HepG2 (cell line): Measurements from ENCODE around the gene ZNF276. TPM values are rescaled to one million over a fixed set of nuclear protein-coding genes. Genes with fewer than 3 reads are reported as not detected.
A peak's percentile ranks its signal among the peaks of the same experiment; 100 is the strongest.

Experiments used
- ARNT ChIP-seq: fragments of 450-650 bp; IDR thresholded peaks from 2 replicates; pipeline ENCODE4 v1.6.1; 2017
- ATRX ChIP-seq: sonication (generic); formaldehyde crosslinking; IDR thresholded peaks from 2 replicates; pipeline ENCODE4 v1.4.0; 2020; ENCODE audit warnings: missing genetic modification reagents, borderline replicate concordance
- BRD4 ChIP-seq: sonication (generic); formaldehyde crosslinking; IDR thresholded peaks from 2 replicates; pipeline ENCODE4 v1.4.0; 2020; ENCODE audit warnings: missing genetic modification reagents
- FOXM1 ChIP-seq: sonication (generic); formaldehyde crosslinking; IDR thresholded peaks from 2 replicates; pipeline ENCODE4 v1.5.0; 2020; ENCODE audit warnings: missing genetic modification reagents
- MAFK ChIP-seq, 2 experiments: IDR thresholded peaks in 1 of 2; conservative IDR thresholded peaks in 1 of 2; 2 replicates each; pipeline ENCODE4 v1.6.1; 2011; ENCODE audit warnings: improper control_type of control experiment in 2 of 2, low read length in 2 of 2
- MED8 ChIP-seq: sonication (generic); formaldehyde crosslinking; IDR thresholded peaks from 2 replicates; pipeline ENCODE4 v1.8.1; 2023; ENCODE audit warnings: mild to moderate bottlenecking, missing genetic modification reagents; ENCODE audit not compliant: insufficient replicate concordance
- NR2F1 ChIP-seq, 2 experiments: fragments of 450-650 bp in 1 of 2; formaldehyde crosslinking in 1 of 2; IDR thresholded peaks; 2 replicates each; pipeline versions ENCODE4 v1.5.0 to v1.6.1; 2016 to 2020; ENCODE audit warnings: mild to moderate bottlenecking in 1 of 2, missing compliant biosample characterization in 1 of 2, missing genetic modification reagents in 1 of 2, moderate library complexity in 1 of 2
- NRL ChIP-seq: sonication (generic); formaldehyde crosslinking; IDR thresholded peaks from 2 replicates; pipeline ENCODE4 v1.5.0; 2020; ENCODE audit warnings: missing genetic modification reagents, mild to moderate bottlenecking, moderate library complexity, borderline replicate concordance
- PAF1 ChIP-seq: IDR thresholded peaks from 2 replicates; pipeline ENCODE4 v1.6.1; 2016; ENCODE audit warnings: missing genetic modification reagents, missing compliant biosample characterization
- POLR2AphosphoS2 ChIP-seq: IDR thresholded peaks from 2 replicates; pipeline ENCODE4 v1.6.1; 2011; ENCODE audit warnings: low read depth, low read length, improper control_type of control experiment
- SSRP1 ChIP-seq: IDR thresholded peaks from 2 replicates; pipeline ENCODE4 v1.6.1; 2016; ENCODE audit warnings: control low read depth
- TARDBP ChIP-seq: sonication (generic); formaldehyde crosslinking; IDR thresholded peaks from 2 replicates; pipeline ENCODE4 v1.8.0; 2022; ENCODE audit warnings: mild to moderate bottlenecking, missing genetic modification reagents
- ZBTB1 ChIP-seq: sonication (generic); formaldehyde crosslinking; IDR thresholded peaks from 2 replicates; pipeline ENCODE4 v1.4.0; 2020; ENCODE audit warnings: missing genetic modification reagents, borderline replicate concordance
- ZBTB7B ChIP-seq: sonication (generic); formaldehyde crosslinking; IDR thresholded peaks from 2 replicates; pipeline ENCODE4 v1.4.0; 2020; ENCODE audit warnings: missing genetic modification reagents
- ZFY ChIP-seq: sonication (generic); formaldehyde crosslinking; IDR thresholded peaks from 2 replicates; pipeline ENCODE4 v1.4.0; 2020; ENCODE audit warnings: missing genetic modification reagents
- ZNF143 ChIP-seq: sonication (generic); formaldehyde crosslinking; IDR thresholded peaks from 2 replicates; pipeline ENCODE4 v1.4.0; 2020; ENCODE audit warnings: missing genetic modification reagents
- ZNF232 ChIP-seq: sonication (generic); formaldehyde crosslinking; IDR thresholded peaks from 2 replicates; pipeline ENCODE4 v1.4.0; 2020; ENCODE audit warnings: missing genetic modification reagents, borderline replicate concordance
- ZNF451 ChIP-seq: sonication (generic); formaldehyde crosslinking; IDR thresholded peaks from 2 replicates; pipeline ENCODE4 v1.5.0; 2020; ENCODE audit warnings: mild to moderate bottlenecking, missing genetic modification reagents
- ZNF496 ChIP-seq: sonication (generic); formaldehyde crosslinking; IDR thresholded peaks from 2 replicates; pipeline ENCODE4 v1.8.1; 2023; ENCODE audit warnings: mild to moderate bottlenecking, moderate library complexity, missing genetic modification reagents; ENCODE audit not compliant: insufficient replicate concordance
- ZNF773 ChIP-seq: sonication (generic); formaldehyde crosslinking; IDR thresholded peaks from 2 replicates; pipeline ENCODE4 v1.4.0; 2020; ENCODE audit warnings: missing genetic modification reagents, borderline replicate concordance
- polyA plus RNA-seq, 8 experiments: library from polyadenylated mRNA; depleted of rRNA in 3 of 8; stranded (reverse) in 7 of 8; unstranded in 1 of 8; fragments of >200 nt; fragmentation: Illumina TruSeq in 4 of 8; extraction: Trizol in 4 of 8; gene quantifications; 2 replicates each; pipeline versions ENCODE4 v1.2.1 to v1.2.3, GENCODE V29; 2011 to 2016; ENCODE audit warnings: low read depth in 4 of 8, missing spikeins in 1 of 8, mixed read lengths in 1 of 8; ENCODE audit not compliant: insufficient read depth in 1 of 8
- total RNA-seq, 5 experiments: library from RNA; depleted of rRNA; stranded (reverse); fragments of >200 nt; fragmentation: Illumina TruSeq; extraction: Trizol; gene quantifications; 2 replicates each; pipeline ENCODE4 v1.2.3, GENCODE V29; 2016; ENCODE audit warnings: low read depth in 1 of 5
- TF ChIP-seq, protein P1 (sequence below): sonication (generic); formaldehyde crosslinking; IDR thresholded peaks from 2 replicates; pipeline ENCODE4 v1.8.0; 2022; ENCODE audit warnings: missing genetic modification reagents, mild to moderate bottlenecking, moderate library complexity, borderline replicate concordance
- TF ChIP-seq, protein P2 (sequence below): sonication (generic); formaldehyde crosslinking; IDR thresholded peaks from 2 replicates; pipeline ENCODE4 v1.4.0; 2020; ENCODE audit warnings: missing genetic modification reagents
- TF ChIP-seq, protein P3 (sequence below): sonication (generic); formaldehyde crosslinking; IDR thresholded peaks from 2 replicates; pipeline ENCODE4 v1.5.0; 2020; ENCODE audit warnings: missing genetic modification reagents
- TF ChIP-seq, protein P4 (sequence below): sonication (generic); formaldehyde crosslinking; IDR thresholded peaks from 2 replicates; pipeline ENCODE4 v1.4.0; 2020; ENCODE audit warnings: mild to moderate bottlenecking, missing genetic modification reagents

The ZNF276 gene
- total and polyA plus RNA-seq, 2 of the 13 experiments (the other 11 are each of a cell fraction or from before 2014, with no cell fraction given) = 17.7 to 18.0 TPM

DNA sequence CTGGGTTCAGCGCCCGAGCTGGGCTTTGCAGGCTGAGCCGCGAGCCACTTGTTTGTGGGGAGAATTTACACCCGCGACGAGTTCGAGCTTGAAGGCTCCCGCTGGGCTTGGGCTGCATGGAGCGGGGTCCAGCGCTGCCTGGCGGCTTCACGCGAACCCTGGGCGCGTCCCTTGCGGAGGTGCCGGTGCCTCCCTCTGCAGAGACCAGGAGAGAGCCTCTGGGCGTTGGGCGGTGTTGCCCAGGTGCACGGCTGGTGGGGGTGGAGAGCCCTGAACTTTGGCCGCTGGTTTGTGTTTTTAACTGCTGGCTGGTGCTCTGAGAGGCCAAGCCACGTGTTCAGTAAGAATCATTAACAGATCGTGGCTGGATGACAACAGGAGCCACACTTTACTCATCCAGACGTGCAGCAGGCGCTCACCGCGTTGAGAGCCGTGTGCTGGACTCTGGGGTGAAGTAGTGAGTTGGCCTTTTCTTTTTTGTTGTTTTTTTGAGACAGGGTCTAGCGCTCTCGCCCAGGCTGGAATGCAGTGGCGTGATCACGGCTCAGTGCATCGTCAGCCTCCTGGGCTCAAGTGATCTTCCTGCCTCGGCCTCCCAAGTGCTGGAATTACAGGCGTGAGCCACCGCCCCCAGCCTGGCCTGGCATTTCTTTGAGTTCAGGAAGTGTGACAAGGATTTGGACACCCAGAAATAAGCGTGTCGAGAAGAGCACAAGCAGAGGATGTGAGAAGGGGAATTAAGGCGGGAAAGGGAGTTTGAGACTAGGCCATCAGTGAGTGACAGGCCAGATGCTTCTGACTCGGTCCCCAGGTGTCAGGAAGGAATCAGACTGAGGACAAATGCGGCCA lies 34.0 kb upstream of the ZNF276 start (continued):
- peak; percentile 94 for TF ChIP-seq ZNF451 (CRISPR knock-in tag)
- TF ChIP-seq ZBTB7B (CRISPR knock-in tag) = peak; percentile 91
- 0 out of 2 replicates have a peak, but pooled peaks have one; percentile 59 for TF ChIP-seq SSRP1 (CRISPR knock-in tag)
- TF ChIP-seq ZNF496 (CRISPR knock-in tag) = no peak
- peak; percentile 20 to 50; a peak in 1 of 4 replicates for TF ChIP-seq NR2F1 (CRISPR knock-in tag; IDR thresholded peaks at IDR 0.05)
- peak; percentile 87 for TF ChIP-seq FOXM1
- TF ChIP-seq ZNF773 (CRISPR knock-in tag) = peak; percentile 91; the same call in 1 of the 2 replicates
- TF ChIP-seq NRL = peak; percentile 97
- TF ChIP-seq, protein P1, sequence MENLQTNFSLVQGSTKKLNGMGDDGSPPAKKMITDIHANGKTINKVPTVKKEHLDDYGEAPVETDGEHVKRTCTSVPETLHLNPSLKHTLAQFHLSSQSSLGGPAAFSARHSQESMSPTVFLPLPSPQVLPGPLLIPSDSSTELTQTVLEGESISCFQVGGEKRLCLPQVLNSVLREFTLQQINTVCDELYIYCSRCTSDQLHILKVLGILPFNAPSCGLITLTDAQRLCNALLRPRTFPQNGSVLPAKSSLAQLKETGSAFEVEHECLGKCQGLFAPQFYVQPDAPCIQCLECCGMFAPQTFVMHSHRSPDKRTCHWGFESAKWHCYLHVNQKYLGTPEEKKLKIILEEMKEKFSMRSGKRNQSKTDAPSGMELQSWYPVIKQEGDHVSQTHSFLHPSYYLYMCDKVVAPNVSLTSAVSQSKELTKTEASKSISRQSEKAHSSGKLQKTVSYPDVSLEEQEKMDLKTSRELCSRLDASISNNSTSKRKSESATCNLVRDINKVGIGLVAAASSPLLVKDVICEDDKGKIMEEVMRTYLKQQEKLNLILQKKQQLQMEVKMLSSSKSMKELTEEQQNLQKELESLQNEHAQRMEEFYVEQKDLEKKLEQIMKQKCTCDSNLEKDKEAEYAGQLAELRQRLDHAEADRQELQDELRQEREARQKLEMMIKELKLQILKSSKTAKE = peak; percentile 91; the same call in 1 of the 2 replicates
- TF ChIP-seq, protein P2, sequence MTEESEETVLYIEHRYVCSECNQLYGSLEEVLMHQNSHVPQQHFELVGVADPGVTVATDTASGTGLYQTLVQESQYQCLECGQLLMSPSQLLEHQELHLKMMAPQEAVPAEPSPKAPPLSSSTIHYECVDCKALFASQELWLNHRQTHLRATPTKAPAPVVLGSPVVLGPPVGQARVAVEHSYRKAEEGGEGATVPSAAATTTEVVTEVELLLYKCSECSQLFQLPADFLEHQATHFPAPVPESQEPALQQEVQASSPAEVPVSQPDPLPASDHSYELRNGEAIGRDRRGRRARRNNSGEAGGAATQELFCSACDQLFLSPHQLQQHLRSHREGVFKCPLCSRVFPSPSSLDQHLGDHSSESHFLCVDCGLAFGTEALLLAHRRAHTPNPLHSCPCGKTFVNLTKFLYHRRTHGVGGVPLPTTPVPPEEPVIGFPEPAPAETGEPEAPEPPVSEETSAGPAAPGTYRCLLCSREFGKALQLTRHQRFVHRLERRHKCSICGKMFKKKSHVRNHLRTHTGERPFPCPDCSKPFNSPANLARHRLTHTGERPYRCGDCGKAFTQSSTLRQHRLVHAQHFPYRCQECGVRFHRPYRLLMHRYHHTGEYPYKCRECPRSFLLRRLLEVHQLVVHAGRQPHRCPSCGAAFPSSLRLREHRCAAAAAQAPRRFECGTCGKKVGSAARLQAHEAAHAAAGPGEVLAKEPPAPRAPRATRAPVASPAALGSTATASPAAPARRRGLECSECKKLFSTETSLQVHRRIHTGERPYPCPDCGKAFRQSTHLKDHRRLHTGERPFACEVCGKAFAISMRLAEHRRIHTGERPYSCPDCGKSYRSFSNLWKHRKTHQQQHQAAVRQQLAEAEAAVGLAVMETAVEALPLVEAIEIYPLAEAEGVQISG (CRISPR knock-in tag) = peak; percentile 94
- no peak for TF ChIP-seq ZBTB1 (CRISPR knock-in tag)
- TF ChIP-seq BRD4 (CRISPR knock-in tag) = peak; percentile 98
- TF ChIP-seq ARNT = no peak
- peak; percentile 93 for TF ChIP-seq ZFY (CRISPR knock-in tag)
- TF ChIP-seq, protein P3, sequence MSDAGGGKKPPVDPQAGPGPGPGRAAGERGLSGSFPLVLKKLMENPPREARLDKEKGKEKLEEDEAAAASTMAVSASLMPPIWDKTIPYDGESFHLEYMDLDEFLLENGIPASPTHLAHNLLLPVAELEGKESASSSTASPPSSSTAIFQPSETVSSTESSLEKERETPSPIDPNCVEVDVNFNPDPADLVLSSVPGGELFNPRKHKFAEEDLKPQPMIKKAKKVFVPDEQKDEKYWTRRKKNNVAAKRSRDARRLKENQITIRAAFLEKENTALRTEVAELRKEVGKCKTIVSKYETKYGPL = peak; percentile 94
- peak; percentile 66 for TF ChIP-seq ZNF143 (CRISPR knock-in tag)
- no peak; the same call in 1 of the 2 replicates for TF ChIP-seq POLR2AphosphoS2
- no peak for TF ChIP-seq ATRX (CRISPR knock-in tag)
- TF ChIP-seq ZNF232 (CRISPR knock-in tag) = peak; percentile 99
- TF ChIP-seq TARDBP = peak; percentile 99
- TF ChIP-seq MAFK (conservative IDR thresholded peaks at IDR 0.05 in 1 of 2, IDR thresholded peaks at IDR 0.05 in 1 of 2; ENCODE audit: low read length in 2 of 2) = peak in 1 of 2 experiments; percentile 32; a peak in 2 of 4 replicates
- TF ChIP-seq, protein P4, sequence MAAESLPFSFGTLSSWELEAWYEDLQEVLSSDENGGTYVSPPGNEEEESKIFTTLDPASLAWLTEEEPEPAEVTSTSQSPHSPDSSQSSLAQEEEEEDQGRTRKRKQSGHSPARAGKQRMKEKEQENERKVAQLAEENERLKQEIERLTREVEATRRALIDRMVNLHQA (CRISPR knock-in tag) = no peak
- no peak for TF ChIP-seq PAF1 (CRISPR knock-in tag)
- TF ChIP-seq MED8 (CRISPR knock-in tag) = peak; percentile 88
